Stimulated activated naive CD8-positive, alpha-beta T cell treated with anti-CD3 and anti-CD28 coated beads, Interleukin-15, Interleukin-2, amounts not matched to agents 100 ng/mL and 50 ng/mL, for 24 hours (primary cell): ENCODE measurements around the gene GPR35.
A peak's percentile ranks its signal among the peaks of the same experiment; 100 is the strongest.

Experiments used
- H3K27ac Mint-ChIP-seq: one replicate; pipeline ENCODE4 v1.8.0; 2021; ENCODE audit warnings: mild to moderate bottlenecking, mixed read lengths
- H3K27me3 Mint-ChIP-seq: one replicate; pipeline ENCODE4 v1.8.0; 2021; ENCODE audit warnings: mixed read lengths
- H3K36me3 Mint-ChIP-seq: one replicate; pipeline ENCODE4 v1.8.0; 2021; ENCODE audit warnings: low read depth, mixed read lengths
- H3K4me1 Mint-ChIP-seq: one replicate; pipeline ENCODE4 v1.8.0; 2021; ENCODE audit warnings: low read depth, mixed read lengths
- H3K4me3 Mint-ChIP-seq: one replicate; pipeline ENCODE4 v1.8.0; 2021; ENCODE audit warnings: mild to moderate bottlenecking, mixed read lengths
- H3K9me3 Mint-ChIP-seq: one replicate; pipeline ENCODE4 v1.8.0; 2021; ENCODE audit warnings: mixed read lengths

The GPR35 gene

GRCh38 chr2:240624950-240625621 lies at the start of gene GPR35:
TSS of gene GPR35 (plus strand) at chr2:240625480. CDS start at chr2:240629953, 4,473 bp downstream.
- H3K4me1 Mint-ChIP-seq: peaks cover 57% of the 10 kb centered on the region
- no peaks in the 10 kb centered on the region for H3K27me3 Mint-ChIP-seq
- no peaks in the 10 kb centered on the region for H3K36me3 Mint-ChIP-seq
- no peaks in the 10 kb centered on the region for H3K9me3 Mint-ChIP-seq
- H3K27ac Mint-ChIP-seq: peak within 1 kb of the TSS; percentile 80
- H3K4me3 Mint-ChIP-seq: peak within 1 kb of the TSS; percentile 70

- Mint-ChIP-seq H3K4me3 (no peak overlapping the region), H3K9me3 (no peaks in the 10 kb centered on the region), H3K27ac (no peak overlapping the region), H3K4me1 (peaks cover 20% of the 10 kb centered on the region), H3K36me3 (peaks cover 20% of the 10 kb centered on the region), H3K27me3 (no peaks in the 10 kb centered on the region)
Observed at GRCh38 chr2:240576036-240576435, 49.2 kb upstream of the GPR35 start.

GRCh38 chr2:240576436-240577205 lies 48.7 kb upstream of the GPR35 start:
- Mint-ChIP-seq H3K4me1 (peaks cover 16% of the 10 kb centered on the region), H3K27ac (no peak overlapping the region), H3K9me3 (no peaks in the 10 kb centered on the region), H3K27me3 (no peaks in the 10 kb centered on the region), H3K4me3 (no peak overlapping the region), H3K36me3 (peaks cover 24% of the 10 kb centered on the region)

GRCh38 chr2:240577281-240578109 lies 47.8 kb upstream of the GPR35 start:
- Mint-ChIP-seq H3K9me3 (no peaks in the 10 kb centered on the region), H3K4me3 (no peak overlapping the region), H3K27ac (no peak overlapping the region), H3K27me3 (no peaks in the 10 kb centered on the region), H3K36me3 (peaks cover 30% of the 10 kb centered on the region), H3K4me1 (peaks cover 21% of the 10 kb centered on the region)

GRCh38 chr2:240578110-240578450 lies 47.2 kb upstream of the GPR35 start:
- Mint-ChIP-seq H3K36me3 (peaks cover 31% of the 10 kb centered on the region), H3K27ac (no peak overlapping the region), H3K27me3 (no peaks in the 10 kb centered on the region), H3K4me1 (peaks cover 26% of the 10 kb centered on the region), H3K4me3 (no peak overlapping the region), H3K9me3 (no peaks in the 10 kb centered on the region)

- Mint-ChIP-seq H3K4me1 (peaks cover 28% of the 10 kb centered on the region), H3K4me3 (no peak overlapping the region), H3K9me3 (no peaks in the 10 kb centered on the region), H3K36me3 (peaks cover 31% of the 10 kb centered on the region), H3K27ac (no peak overlapping the region), H3K27me3 (no peaks in the 10 kb centered on the region)
Observed at GRCh38 chr2:240578488-240578887, 46.8 kb upstream of the GPR35 start.

- Mint-ChIP-seq H3K36me3 (peaks cover 31% of the 10 kb centered on the region), H3K4me3 (no peak overlapping the region), H3K27me3 (no peaks in the 10 kb centered on the region), H3K9me3 (no peaks in the 10 kb centered on the region), H3K4me1 (peaks cover 32% of the 10 kb centered on the region), H3K27ac (peak overlapping the region; percentile 65)
Observed at GRCh38 chr2:240579071-240579762, 46.1 kb upstream of the GPR35 start.

- Mint-ChIP-seq H3K4me1 (peaks cover 40% of the 10 kb centered on the region), H3K4me3 (no peak overlapping the region), H3K9me3 (no peaks in the 10 kb centered on the region), H3K27ac (peak overlapping the region; percentile 65), H3K36me3 (peaks cover 31% of the 10 kb centered on the region), H3K27me3 (no peaks in the 10 kb centered on the region)
Observed at GRCh38 chr2:240579771-240580614, 45.3 kb upstream of the GPR35 start.

- no peak overlapping the region for H3K4me3 Mint-ChIP-seq
- H3K27me3 Mint-ChIP-seq: no peaks in the 10 kb centered on the region
- H3K27ac Mint-ChIP-seq: no peak overlapping the region
- H3K9me3 Mint-ChIP-seq: no peaks in the 10 kb centered on the region
- peaks cover 31% of the 10 kb centered on the region for H3K36me3 Mint-ChIP-seq
- H3K4me1 Mint-ChIP-seq: peaks cover 50% of the 10 kb centered on the region
Observed at GRCh38 chr2:240581811-240582210, 43.5 kb upstream of the GPR35 start.

- H3K27ac Mint-ChIP-seq: no peak overlapping the region
- H3K4me3 Mint-ChIP-seq: no peak overlapping the region
- H3K27me3 Mint-ChIP-seq: no peaks in the 10 kb centered on the region
- peaks cover 31% of the 10 kb centered on the region for H3K36me3 Mint-ChIP-seq
- no peaks in the 10 kb centered on the region for H3K9me3 Mint-ChIP-seq
- H3K4me1 Mint-ChIP-seq: peaks cover 56% of the 10 kb centered on the region
Observed at GRCh38 chr2:240582781-240583180, 42.5 kb upstream of the GPR35 start.

- Mint-ChIP-seq H3K36me3 (peaks cover 29% of the 10 kb centered on the region), H3K27me3 (no peaks in the 10 kb centered on the region), H3K27ac (no peak overlapping the region), H3K4me3 (no peak overlapping the region), H3K9me3 (no peaks in the 10 kb centered on the region), H3K4me1 (peaks cover 66% of the 10 kb centered on the region)
Observed at GRCh38 chr2:240583774-240584173, 41.5 kb upstream of the GPR35 start.

GRCh38 chr2:240584486-240585031 lies 40.7 kb upstream of the GPR35 start:
- H3K9me3 Mint-ChIP-seq: no peaks in the 10 kb centered on the region
- peak overlapping the region; percentile 96 for H3K4me3 Mint-ChIP-seq
- peak overlapping the region; percentile 67 for H3K27ac Mint-ChIP-seq
- H3K4me1 Mint-ChIP-seq: peaks cover 65% of the 10 kb centered on the region
- H3K27me3 Mint-ChIP-seq: no peaks in the 10 kb centered on the region
- peaks cover 27% of the 10 kb centered on the region for H3K36me3 Mint-ChIP-seq

GRCh38 chr2:240585101-240585500 lies 40.2 kb upstream of the GPR35 start:
- Mint-ChIP-seq H3K27me3 (no peaks in the 10 kb centered on the region), H3K4me3 (peak overlapping the region; percentile 96), H3K27ac (peak overlapping the region; percentile 67), H3K4me1 (peaks cover 60% of the 10 kb centered on the region), H3K36me3 (peaks cover 21% of the 10 kb centered on the region), H3K9me3 (no peaks in the 10 kb centered on the region)
